ENCODE data around the gene TBX2.

Gene TBX2

GRCh38 chr17:61368832-61369450 is 30.7 kb upstream of the TBX2 start:
- DNase-seq (ENCODE audit: low read depth in 3 of 3, low spot score in 1 of 3), result no peak

DNA sequence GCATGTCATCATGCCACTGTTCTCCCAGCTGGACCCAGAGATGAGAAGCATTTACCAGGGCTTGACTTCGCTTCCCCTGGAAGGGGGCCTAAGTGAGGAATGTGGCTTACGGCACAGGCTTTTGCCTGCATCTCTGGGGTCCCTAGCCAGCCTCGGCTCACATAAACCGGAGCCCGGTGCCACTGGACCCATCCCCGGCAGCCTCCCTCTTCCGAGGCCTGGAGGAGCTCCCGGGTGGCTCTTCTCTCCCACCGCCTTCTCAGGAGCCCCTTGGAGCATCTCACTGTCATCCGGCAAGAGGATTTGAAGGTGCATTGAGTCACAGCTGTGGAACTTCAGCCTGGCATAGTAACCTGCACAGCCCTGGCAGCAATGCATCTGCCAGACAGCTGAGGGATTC is 29.9 kb upstream of the TBX2 start:
- DNase-seq (ENCODE audit: low read depth in 3 of 3, low spot score in 1 of 3), result no peak

DNA sequence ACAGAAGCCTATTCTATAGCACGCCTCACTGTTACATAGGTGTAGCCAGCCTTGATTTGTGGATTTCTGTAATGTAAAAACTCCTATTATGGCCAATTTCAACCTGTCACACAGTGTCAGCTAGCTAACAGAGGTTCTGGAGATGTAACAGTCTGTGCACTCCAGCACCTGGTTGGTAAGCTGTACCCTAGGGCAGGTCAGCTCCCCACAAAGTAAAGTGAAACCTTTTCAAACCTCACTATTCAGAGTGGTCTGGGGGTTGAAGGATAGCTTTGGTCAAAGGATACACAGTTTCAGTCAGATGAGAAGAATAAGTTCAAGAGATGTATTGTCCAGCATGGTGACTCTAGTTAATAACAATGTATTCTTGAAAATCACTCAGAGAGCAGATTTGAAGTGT is 28.5 kb upstream of the TBX2 start:
- DNase-seq (ENCODE audit: low read depth in 3 of 3, low spot score in 1 of 3), result no peak

- no peak for DNase-seq (ENCODE audit: low read depth in 3 of 3, low spot score in 1 of 3)
Observed at GRCh38 chr17:61371606-61372005, 28.0 kb upstream of the TBX2 start.

- DNase-seq (ENCODE audit: low read depth in 3 of 3, low spot score in 1 of 3), result no peak
Observed at GRCh38 chr17:61372436-61372835, 27.2 kb upstream of the TBX2 start.

DNA sequence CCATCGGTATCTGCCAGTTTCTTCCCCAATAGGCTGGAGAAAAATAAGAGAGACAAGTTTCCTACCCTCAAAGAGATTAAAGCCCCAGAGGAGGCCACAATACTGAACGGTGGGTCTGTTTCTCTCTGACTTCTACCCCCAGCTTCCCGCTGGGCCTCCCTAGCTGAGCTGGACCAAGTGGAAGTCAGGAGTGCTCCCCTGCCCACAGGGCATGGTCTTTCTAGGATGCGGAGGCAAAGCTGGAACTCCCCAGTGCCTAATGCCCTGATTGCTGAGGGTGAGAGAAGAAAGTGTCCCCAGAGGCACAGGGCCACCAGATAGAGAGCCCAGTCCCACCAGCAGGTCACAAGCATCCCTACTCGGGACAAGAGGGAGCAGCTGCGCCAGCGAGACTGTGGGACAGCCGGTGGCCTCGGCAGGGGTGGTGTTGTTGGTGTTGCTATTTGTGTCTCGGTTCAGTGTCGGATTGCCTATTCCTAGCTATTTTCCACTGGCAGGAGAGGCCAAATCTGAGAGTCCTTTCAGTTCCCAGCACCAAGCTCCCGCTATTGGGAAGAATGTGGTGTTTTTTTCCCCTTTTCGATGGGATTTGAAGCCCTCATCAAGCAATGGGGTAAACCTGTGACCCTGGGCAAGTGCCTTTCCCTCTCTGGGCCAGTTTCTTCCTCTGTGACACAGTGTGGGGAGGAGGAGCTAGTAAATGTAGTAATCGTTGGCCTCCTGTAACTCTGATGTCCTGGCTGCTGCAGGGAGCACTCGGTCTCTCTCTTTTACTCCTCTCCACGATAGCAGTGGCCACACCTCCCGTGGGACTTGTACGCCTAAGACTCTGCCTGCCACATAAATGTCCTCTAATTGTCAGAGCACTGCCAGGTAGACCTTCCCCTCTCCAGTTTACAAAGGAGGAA is 22.5 kb upstream of the TBX2 start:
- no peak for DNase-seq (ENCODE audit: low read depth in 3 of 3, low spot score in 1 of 3)

GRCh38 chr17:61378658-61379456 is 20.8 kb upstream of the TBX2 start:
- DNase-seq (ENCODE audit: low read depth in 3 of 3, low spot score in 1 of 3), result no peak

GRCh38 chr17:61379457-61380216 is 20.0 kb upstream of the TBX2 start:
- no peak for DNase-seq (ENCODE audit: low read depth in 3 of 3, low spot score in 1 of 3)

GRCh38 chr17:61380217-61380835 is 19.3 kb upstream of the TBX2 start:
- no peak for DNase-seq (ENCODE audit: low read depth in 3 of 3, low spot score in 1 of 3)

GRCh38 chr17:61380836-61381525 is 18.7 kb upstream of the TBX2 start:
- no peak for DNase-seq (ENCODE audit: low read depth in 3 of 3, low spot score in 1 of 3)

- no peak for DNase-seq (ENCODE audit: low read depth in 3 of 3, low spot score in 1 of 3)
Observed at GRCh38 chr17:61381537-61381936, 18.1 kb upstream of the TBX2 start.

DNA sequence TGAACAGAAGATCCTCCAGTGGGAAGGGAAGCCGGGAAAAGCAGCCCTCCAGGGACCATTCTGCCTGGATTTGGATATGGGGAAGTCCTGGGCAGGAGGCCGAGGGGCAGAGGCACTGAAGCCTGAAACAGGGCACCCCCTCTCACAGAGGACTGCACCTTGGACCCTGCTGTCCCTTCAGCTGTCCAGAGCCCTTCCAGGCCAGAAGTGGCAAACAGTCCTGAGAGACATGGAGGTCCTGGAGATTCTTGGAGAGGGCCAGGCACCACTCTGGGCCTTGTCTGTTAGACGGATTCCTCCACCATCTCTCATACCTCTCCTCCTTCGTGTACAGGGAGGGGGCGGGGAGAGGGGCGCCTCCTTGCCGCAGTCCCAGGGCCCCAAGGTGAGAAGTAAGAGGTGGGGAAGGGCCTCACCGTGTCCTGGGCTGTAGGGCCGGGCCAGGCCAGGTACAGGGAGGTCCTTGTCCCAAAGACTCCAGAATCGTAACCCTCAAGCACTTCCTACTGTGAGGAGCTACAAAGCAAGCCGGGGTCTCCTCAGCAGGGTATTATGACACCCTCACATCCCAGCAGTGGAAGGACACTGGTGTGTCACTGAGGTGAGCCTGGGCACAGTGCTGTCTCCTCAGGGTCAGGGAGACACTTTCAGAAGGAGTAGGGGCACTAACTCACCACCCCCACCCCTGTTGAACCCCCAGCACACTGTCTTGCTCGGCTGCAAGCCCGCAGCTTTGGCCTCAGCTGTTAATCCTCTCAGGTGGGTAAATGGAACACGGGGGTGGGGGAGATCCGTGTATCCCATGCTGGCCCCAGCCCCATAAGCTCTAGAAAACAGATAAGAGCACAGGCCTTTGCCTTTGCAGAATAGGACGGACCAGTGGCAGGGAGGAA is 16.6 kb upstream of the TBX2 start:
- DNase-seq (ENCODE audit: low read depth in 3 of 3, low spot score in 1 of 3), result no peak

DNA sequence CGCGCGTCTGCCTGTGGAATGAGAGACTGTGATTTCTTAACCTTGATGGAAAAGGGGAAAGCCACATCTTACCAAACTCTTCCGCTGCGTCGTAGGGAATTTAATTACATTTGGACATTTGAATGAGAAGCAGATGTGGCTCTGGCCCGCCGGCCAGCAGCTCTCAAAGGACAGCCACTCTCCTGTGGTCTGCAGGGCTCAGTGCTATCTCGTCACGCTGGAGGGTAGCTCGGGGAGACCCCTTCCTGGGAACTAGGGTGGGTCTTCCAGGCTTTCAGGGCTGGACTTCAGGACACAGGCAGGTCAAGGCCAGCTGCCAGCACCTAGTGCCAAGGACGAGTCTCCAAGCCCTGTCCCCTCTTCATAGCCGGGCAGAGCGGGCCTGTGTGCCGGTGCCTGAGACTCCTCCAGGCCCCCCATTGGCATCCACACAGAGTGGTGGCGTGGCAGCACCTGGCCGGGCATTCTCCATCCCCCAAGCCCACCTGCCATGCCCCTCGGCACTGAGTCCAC is 15.9 kb upstream of the TBX2 start:
- no peak for DNase-seq (ENCODE audit: low read depth in 3 of 3, low spot score in 1 of 3)

DNA sequence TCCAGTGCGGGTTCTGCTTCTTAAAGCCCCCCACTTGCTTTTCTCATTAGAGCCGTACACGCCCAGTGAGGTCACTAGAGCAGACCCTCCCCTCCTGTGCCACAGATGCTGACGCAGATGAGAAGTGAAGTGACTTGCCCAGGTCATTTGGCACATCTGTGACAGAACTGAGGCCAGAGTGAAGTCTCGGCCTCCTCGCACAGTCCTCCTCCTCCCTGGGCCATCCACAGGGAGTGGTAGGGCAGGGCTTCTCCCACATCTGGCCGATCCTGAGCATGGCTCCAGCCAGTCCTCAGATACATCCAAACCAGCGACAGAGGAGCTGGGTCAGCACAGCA is 15.3 kb upstream of the TBX2 start:
- DNase-seq (ENCODE audit: low read depth in 3 of 3, low spot score in 1 of 3), result no peak

GRCh38 chr17:61384692-61385576 is 14.7 kb upstream of the TBX2 start:
- no peak for DNase-seq (ENCODE audit: low read depth in 3 of 3, low spot score in 1 of 3)

DNA sequence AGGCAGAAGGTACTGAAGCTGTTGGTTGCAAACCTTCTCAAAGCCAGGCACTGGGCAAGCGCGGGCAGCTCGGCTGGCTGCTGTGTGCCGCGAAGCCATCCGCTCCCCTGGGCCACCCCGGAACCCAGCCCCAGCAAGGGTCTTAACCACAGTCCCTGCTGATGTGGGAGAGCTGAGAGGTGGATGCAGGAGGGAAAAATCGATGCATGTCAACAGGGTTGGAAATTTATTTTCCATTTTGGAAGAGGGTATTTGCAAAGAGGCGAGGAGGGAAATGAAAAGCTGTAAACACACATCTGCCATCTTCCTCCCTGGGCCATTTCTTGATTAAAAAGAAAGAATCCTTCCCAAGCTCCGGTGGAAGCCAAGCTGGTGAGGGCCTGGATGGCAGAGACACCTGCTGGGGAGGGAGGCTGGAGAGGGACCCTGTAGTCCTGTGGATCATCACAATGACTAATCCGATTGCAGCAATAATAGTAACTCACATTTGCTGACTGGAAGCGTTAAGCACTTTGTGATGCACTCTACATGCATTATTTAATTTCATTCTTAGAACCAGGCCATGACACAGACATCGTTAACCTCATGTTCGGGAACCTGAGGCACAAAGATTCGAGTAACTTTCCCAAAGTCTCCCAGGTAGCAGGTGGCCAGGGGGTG is 13.9 kb upstream of the TBX2 start:
- no peak for DNase-seq (ENCODE audit: low read depth in 3 of 3, low spot score in 1 of 3)

GRCh38 chr17:61386251-61386650 is 13.4 kb upstream of the TBX2 start:
- DNase-seq (ENCODE audit: low read depth in 3 of 3, low spot score in 1 of 3), result no peak

Measured in stimulated activated CD4-positive, alpha-beta T cell treated with anti-CD3 and anti-CD28 coated beads, TNF-alpha, amount 100 ng/mL, for 1 hour (primary cell).